GM18520 (cell line): ENCODE measurements around the gene ZSCAN25.
"Not testable (repeated sequence)": the region's sequence is repeated elsewhere in the genome, so short reads cannot be mapped to it uniquely, and the experiment has no call there.

Source experiments
- ATAC-seq: cut with Tn5 transposase; IDR thresholded peaks from one replicate; pipeline ENCODE4 v1.9.1; 2021; ENCODE audit not compliant: unreplicated experiment

The ZSCAN25 gene

DNA sequence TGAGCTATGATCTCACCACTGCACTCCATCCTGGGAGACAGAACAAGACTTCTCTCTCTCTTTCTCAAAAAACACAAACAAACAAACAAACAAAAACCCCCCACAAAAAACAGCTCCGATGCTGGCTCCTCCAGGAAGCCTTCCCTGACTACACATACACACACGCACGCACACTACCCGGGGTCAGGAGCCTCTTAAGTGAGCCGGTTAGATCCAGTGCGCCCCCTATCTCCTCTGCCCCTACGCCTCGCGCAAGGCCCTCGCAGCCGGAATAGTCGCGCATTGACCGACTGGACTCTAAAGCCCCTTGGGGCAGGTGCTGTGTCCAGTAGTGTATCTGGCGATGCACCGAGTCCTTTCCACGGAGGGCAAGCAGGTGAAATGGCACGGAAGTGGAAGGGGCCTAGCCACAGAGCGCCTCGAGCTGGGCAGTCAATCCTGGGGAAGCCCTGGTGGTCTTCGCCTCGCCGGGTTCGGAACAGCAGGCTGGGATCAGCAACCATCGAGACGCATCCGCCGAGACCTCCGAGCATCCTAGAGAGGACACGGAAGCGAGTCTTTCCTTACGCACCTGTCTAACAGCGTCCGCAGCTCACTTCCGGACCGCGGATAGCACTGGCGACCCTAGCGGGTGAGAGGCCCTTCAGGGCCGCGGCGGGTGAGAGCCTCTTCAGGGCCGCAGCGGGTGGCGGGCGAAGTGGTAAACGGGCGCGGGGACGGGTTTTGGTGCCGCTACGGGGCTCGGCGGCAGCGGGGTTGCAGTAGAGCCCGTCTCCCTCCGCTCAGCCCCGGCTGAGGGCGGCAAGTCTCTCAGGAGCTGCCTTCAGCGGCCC lies at the start of gene ZSCAN25:
TSS of gene ZSCAN25 (plus strand) at position 588 of the 833 bp plus-strand sequence. CDS start 2,661 bp downstream, outside the sequence.
- peak; percentile 80 for ATAC-seq

DNA sequence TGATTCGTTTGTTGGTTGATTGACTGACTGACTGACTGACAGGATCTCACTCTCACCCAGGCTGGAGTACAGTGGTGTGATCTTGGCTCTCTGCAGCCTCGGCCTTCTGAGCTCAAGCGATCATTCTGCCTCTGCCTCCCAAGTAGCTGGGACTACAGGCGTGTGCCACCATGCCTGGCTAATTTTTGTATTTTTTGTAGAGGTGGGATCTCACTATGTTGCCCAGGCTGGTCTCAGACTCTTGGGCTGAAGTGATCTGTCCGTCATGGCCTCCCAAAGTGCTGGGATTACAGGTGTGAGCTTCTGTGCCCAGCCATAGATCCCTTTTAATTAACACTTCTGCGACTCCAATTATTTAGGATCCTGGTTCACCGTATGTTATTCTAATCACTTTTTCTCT lies 48.0 kb upstream of the ZSCAN25 start:
- not testable (repeated sequence) for ATAC-seq

DNA sequence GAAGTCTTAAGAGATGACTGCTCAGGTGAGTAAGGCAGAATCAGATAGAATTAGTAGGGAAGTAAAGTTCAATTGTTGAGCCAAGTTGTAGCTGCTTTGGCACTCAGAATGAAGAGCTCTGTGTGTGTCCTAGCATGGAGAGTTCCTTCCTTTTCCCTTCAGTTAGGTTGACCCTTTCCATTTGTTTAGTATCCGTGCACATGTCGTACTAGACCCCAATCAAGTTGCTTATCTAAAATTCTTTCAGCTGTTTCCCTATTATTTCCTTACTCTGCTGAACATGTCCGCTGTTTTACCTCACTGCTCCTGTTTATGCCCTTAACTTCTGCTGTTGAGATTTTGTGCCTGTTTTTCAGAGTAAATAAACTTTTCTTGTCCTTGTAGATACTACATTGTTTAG lies 45.0 kb upstream of the ZSCAN25 start:
- ATAC-seq = no peak

DNA sequence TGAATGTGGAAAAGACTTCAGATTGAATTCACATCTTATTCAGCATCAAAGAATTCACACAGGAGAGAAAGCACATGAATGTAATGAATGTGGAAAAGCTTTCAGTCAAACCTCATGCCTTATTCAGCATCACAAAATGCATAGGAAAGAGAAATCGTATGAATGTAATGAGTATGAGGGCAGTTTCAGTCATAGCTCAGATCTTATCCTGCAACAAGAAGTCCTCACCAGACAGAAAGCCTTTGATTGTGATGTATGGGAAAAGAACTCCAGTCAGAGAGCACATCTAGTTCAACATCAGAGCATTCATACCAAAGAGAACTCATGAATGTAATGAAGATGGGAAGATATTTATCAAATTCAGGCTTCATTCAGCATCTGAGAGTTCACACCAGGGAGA lies 43.5 kb upstream of the ZSCAN25 start:
- no peak for ATAC-seq

DNA sequence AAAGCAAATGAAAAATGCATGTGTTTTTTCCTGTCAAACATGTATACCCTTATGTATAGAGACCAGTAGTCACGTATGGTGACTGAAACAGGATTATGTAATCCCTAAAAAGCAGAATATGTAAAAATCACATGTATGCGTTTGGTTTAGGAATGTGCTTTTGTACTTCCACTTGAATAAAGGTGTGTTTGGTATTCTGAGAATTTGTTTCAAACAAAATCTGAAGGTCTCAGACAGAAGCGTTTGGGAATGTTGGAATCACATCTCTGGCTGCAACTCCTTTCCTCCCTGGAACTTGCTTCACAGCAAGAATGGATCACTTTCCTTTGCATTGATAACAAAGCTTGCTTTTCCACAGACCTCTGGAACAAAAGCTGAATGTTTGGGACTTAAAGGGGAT lies 40.5 kb upstream of the ZSCAN25 start:
- ATAC-seq = no peak

DNA sequence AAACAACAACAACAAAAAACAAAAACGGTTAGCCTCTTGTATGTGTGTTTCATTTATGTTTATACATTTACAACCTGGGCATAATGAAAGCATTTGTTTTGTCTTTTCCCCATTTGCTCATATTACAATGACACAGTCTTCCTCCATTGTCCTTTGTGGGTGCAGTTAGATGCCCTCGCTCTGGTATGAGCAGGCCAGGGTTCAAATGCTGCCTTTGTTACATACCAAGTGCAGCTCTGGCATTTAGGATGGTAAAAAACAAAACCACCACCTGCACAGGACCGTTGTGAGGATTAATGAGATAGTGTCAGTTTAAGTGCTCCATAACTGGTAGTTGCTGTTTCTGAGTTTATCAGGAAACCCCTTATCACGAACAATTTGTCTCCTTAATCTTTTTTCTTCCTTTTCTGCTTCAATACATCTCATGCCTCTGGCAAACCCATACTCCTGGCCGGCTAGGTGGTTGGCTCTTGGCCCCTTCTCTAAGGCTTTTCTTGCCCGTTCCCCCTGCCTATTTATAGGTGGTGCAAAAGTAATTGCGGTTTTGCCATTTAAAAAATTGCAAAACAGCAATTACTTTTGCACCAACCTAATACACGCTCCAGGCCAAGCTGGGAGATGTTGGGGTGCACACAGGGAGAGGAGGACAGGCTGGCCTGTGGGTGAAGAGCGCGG lies 37.3 kb upstream of the ZSCAN25 start:
- ATAC-seq = no peak

DNA sequence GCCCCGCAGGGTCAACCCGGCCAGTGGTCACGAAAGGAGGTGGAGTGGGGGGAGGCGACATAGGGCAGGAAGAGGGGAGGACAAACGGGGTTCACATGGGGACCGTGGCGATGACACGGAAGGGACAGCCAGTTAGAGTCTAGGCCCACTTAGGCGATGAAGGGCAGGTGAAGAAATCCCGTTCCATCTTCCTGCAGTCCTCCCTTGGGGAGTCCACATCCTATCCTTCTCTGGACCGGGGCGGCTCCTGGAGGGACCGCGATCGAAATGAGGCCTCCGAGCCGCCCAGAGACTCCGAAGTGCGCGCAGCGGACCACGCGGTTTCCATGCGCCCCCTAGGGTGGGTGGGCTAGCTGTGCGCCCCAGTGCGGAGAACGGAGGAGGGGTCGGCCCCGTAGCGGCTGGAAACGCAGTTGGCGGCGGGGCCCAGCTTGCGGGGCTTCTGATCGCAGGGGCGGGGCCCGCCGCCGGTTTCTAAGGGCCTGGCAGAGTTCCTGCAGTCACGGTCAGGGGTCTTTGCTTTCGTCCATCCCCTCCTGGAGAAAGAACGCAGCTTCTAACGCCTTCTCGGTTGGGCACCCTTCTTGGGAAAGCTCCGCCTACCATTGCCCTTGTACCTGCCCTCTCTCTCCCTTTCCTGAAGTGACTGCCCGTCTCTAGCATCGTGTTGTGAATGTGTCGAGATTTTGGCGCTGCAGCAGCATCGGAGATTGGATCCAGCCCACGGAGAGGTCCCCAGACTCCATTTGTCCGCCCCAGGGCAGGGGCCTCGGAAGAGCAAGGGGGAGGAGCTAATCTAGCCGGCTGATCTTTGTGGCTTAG lies 36.6 kb upstream of the ZSCAN25 start:
- ATAC-seq = no peak

DNA sequence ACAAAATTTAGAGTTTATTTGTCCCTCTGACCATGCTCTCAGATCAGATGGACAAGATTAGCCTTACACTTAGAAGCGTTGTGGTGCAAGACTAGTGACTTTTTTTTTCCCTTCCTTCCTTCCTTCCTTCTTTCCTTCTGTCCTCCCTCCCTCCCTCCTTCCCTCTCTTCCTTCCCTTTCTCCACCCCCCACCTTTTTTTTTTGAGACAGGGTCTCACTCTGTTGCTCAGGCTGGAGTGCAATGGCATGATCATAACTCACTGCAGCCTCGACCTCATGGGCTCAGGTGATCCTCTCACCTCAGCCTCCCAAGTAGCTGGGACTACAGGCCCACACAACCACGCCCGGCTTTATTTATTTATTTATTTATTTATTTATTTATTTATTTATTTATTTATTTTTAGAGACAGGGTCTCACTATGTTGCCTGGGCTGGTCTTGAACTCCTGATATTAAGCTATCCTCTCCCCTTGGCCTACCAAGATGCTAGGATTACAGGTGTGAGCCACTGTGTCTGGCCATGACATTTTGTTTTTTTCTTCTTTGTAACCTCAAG lies 35.9 kb upstream of the ZSCAN25 start:
- ATAC-seq = not testable (repeated sequence)

DNA sequence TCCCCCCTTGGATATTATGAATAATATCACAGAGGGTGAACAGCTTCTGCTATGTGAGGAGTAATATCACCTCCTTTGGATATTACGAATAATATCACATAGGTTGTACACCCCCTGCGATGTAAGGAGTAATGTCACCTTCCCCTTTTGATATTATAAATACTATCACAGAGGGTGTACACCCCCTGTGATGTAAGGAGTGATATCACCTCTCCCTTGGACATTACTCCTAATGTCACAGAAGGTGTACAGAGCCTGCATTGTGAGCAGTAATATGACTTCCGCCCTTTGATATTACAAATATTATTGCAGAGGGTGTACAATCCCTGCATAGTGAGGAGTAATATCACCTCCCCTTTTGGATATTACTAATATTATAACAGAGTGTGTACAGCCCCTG lies 27.9 kb upstream of the ZSCAN25 start:
- ATAC-seq = no peak

DNA sequence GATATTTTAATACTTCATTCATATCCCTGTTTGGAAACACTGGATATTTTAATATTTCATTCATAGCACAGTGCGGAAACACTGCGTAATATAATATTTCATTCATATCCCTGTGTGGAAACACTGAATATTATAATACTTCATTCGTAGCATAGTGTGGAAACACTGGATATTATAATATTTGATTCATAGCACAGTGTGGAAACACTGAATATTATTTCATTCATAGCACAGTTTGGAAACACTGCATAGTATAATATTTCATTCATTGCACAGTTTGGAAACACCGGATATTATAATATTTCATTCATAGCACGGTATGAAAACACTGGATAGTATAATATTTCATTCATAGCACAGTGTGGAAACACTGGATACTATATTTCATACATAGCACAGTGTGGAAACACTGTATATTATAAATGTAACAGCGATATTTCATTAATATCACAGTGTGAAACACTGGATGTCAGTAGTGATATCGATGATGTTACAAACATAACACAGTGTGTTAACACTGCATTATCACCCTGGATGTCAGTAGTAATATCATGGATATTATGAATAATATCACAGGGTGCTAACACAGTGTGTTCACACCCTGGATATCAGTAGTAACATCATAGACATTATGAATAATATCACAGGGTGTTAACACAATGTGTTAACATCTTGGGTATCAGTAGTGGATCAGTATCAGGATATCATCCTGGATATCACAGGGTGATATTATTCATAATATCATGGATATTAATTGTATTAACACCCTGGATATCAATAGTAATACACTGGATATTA lies 21.6 kb upstream of the ZSCAN25 start:
- ATAC-seq = no peak

DNA sequence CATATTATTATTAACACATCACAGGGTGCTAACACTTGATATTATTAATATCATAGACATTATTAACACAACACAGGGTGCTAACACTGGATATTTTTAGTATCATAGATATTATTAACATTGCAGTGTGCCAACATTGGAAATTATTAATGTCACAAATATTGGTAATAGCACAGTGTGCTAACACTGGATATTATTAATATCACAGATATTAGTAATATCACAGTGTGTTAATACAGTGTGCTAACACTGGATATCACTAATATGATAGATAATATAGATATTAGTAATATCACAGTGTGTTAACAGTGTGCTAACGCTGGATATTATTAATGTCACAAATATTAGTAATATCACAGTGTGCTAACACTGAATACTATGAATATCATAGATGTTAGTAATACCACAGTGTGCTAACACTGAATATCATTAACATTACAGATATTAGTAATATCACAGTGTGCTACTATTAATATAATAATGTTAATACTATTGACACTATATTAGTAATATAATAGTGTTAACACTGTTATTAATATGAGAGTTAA lies 20.3 kb upstream of the ZSCAN25 start:
- ATAC-seq = no peak

DNA sequence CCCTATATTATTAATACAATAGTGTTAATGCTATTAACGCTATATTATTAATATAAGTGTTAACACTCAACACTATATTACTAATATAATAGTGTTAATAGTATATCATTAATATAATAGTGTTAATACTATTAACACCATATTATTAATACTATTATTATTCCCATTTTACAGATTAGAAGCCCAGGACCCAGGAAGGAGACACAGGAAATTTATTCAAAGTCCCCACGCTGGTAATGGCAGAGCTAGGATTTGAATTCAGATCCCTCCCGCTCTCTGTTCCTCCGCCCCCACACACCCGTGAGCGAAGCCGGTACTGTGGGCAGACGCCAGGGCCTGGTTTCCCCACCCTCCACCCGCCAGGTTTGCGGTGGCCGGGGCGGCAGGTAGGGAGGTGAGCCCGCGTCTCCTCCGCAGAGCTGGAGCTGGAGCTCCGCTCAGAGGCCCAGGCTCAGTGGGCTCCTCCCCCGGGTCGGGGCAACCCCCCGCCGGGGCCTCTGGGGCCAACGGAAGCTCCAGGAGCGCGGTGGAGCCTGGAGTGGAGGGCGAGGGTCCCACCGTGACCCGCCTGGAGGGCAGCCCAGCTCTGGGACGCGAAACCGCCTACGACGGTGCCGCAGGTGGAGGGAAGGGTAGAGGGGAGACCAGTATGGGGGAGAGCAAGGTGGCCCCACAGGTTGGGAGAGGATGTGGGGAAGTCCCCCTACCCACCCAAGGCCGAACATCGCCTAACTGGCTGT lies 18.8 kb upstream of the ZSCAN25 start, which contains the start of gene TMEM225B:
TSS of gene TMEM225B (plus strand) at position 506 of the 740 bp plus-strand sequence. CDS start 6,122 bp downstream, outside the sequence.
- no peak for ATAC-seq

DNA sequence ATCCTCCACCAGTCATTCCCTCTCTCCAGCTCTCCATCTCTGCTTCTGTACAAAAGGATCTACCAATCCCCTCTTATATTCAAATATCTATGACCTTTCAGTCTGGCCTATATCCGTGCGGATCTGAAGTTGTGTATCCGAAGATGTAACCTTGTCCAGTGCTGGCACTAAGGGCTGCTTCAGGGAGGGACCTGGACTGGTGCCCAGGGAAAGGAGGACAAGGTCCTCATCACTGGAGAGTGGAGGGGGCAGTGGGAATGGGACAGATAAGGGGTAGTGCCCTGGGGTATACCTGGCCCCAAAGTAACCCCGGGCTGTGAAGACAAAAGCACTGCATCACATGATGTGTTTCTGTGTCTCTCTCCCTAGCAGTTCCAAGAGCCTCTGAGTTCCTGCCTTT lies 16.9 kb upstream of the ZSCAN25 start:
- ATAC-seq = no peak

DNA sequence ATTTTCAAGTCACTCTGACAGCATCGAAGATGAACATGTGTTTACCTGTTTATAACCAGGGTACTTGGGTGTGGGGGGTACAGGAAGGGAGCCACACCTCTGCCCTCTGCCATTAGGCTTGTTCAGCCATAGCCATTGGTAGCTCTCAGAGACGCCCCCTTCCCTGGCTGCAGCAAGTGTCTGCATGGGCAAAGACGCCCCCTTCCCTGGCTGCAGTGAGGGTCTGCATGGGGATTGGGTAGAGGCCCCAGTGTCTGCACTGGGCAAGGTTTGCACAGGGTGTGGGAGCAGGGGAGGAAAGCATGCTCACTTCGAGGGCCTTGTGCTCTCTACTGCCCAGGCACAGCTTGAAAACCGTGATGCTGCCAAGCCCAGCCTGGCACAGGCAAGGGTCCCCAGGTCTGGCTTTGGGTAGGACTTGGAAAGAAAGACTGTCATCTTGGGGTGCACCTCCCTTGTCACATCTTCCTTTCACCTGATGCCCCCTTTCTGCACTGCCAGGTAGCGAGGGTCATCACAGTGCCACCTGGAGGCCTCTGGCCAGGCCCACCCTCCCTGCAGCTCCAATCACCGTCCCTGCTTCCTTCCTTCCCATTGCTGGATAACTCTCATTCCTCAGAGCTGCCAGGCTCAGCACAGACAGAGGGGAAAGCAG lies 15.0 kb upstream of the ZSCAN25 start:
- ATAC-seq = no peak

DNA sequence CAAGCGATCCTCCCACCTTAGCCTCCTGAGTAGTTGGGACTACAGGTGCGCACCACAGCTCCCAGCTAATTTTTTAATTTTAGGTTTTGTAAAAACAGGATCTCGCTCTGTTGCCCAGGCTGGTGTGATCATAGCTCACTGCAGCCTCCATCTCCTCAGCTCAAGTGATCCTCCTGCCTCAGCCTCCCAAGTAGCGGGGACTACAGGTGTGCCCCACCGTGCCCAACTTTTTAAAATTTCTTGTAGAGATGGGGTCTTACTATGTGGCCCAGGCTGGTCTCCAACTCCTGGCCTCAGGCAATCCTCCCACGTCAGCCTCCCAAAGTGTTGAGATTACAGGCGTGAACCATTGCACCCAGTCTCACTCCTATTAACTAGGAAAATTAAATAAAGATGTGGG lies 11.2 kb upstream of the ZSCAN25 start:
- no peak for ATAC-seq

DNA sequence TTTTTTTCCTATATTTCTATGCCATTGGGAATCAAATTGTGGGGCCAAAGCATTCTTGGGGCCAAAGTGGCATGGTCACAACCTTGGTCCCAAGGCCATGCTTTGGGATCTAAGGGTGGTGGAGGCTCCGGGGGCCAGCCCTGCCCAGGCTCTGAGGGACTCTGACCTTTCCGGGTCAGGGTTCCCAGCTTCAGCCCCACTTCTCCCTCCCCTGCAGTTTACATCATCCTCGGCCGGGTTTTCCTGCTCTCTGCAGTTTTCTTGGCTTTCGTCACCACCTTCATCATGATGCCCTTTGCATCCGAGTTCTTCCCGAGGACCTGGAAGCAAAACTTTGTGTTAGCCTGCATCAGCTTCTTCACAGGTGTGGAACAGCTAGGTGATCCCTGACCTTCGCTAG lies 10.2 kb upstream of the ZSCAN25 start:
- no peak for ATAC-seq

DNA sequence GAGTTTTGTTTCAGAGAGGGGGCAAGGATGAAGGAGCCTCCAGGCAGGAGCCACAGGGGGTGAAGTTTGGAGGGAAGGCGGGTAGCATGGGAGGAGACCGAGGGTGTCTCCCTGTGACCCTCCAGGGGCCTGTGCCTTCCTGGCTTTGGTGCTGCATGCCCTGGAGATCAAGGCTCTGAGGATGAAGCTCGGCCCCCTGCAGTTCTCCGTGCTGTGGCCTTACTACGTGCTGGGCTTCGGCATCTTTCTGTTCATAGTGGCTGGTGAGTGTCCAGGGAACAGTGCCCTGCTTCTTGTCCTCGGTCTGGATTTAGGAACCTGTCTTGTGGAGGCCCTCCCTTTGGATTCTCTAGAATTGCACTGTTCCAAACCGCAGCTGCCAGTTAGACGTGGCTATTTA lies 9.2 kb upstream of the ZSCAN25 start:
- no peak for ATAC-seq

DNA sequence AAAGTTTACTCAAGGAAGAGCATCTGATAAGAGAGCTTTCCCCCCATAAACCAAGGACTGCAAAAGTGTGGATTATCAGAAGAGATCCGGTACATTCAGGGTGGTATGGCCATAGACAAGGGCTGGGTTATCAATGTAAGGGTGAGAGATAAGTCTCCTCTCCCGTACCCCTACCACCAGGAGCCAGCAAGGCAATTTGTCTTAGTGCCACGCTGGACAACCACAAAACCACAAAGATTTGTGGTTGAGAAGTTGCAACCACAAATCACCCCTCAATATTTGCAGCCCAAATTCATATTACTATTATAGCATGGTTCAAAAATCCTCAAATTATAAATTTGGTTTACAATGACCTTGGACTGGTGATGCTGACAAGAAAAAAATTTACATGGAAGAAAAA lies 2.3 kb upstream of the ZSCAN25 start:
- ATAC-seq = no peak

DNA sequence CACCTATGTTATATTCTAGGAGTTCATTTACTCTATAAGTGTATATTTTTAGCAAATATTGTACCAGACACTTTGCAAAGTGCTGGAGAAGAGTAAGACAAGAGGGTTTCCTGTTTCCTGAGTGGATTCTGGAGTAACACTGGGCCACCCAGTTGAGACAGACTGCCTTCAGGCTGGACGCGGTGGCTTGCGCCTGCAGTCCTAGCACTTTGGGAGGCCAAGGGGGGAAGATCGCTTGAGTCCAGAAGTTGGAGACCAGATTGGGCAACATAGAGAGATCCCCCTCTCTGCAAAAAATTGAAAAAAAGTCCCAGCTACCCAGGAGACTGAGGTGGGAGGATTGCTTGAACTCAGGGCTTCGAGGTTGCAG lies 772 bp upstream of the ZSCAN25 start:
- no peak for ATAC-seq
